CD4-positive, alpha-beta T cell treated with Interleukin-4 for 4 hours (primary cell): ENCODE results near the gene CEACAM20.
"Not testable (repeated sequence)": the region's sequence is repeated elsewhere in the genome, so short reads cannot be mapped to it uniquely, and the experiment has no call there.

Source experiments
- DNase-seq: peaks from one replicate; pipeline ENCODE4 v3.0.0-alpha.2; 2020

Gene CEACAM20

DNA sequence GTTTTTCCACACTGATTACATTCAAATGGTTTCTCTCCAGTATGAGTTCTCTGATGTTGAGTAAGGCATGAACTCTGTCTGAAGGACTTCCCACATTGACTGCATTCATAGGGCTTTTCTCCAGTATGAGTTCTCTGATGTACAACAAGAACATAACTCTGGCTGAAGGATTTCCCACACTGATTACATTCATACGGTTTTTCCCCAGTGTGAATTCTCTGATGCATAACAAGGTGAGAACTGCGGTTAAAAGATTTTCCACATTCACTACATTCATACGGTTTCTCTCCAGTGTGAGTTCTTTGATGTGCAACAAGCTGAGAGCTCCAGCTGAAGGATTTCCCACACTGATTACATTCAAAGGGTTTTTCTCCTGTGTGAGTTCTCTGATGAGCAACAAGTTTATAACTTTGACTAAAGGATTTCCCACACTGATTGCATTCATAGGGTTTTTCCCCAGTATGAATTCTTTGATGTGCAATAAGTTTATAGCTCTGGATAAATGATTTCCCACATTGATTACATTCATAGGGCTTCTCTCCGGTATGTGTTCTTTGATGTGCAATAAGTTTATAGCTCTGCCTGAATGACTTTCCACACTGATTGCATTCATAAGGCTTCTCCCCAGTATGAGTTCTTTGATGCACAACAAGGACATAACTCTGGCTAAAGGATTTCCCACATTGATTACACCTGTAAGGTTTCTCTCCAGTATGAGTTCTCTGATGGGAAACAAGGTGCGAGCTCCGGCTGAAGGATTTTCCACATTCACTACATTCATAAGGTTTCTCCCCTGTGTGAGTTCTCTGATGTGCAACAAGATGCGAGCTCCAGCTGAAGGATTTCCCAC, 52.7 kb downstream of the CEACAM20 start:
- DNase-seq = no peak

DNA sequence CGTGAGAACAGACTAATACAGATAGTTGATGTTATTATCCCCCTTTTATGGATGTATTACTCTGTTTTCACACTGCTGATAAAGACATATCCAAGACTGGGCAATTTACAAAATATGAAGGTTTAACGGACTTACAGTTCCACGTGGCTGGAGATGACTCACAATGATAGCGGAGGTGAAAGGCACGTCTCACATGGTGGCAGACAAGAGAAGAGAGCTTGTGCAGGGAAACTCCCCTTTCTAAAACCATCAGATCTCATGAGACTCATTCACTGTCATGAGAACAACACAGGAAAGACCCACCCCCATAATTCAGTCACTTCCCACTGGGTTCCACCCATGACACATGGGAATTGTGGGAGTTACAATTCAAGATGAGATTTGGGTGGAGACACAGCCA, 60.7 kb downstream of the CEACAM20 start:
- DNase-seq = not testable (repeated sequence)

DNA sequence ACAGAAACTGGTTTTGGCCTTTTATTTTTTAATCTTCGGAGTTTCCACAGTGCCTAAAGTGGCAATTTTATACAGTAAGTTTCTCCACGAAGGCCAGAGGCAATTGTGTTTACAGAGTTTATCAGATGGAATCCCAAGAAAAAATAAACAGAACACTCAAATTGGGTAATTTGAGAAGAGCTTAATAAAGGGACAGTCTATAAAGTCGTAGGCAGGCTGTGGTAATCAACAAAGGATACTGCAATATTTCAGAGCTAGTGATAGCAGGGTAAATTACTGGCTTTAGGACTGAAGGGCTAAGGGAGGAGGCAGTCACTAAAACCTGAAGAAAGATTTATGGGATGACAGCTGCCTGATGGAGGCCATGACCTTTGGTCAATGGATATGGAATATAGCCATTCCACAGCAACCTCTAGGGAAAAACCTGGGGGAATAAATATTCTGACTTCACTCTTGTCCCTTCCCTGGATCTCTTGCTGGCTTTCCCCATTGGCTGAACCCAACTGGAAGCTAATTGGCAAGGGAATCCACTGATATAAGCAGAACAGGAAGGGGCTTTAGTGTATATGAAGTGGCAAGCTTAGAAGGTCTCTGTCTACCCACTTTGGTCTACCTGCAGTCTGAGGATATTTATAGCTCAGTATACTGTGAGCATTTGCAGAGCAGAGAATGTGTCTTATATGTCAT, 66.7 kb downstream of the CEACAM20 start:
- not testable (repeated sequence) for DNase-seq
